ENCODE measurements around the gene WNT11. TPM values are rescaled to one million over a fixed set of nuclear protein-coding genes. Genes with fewer than 3 reads are reported as not detected.

Gene WNT11
- total RNA-seq, 4 donors from 2014 or later = 4.2 to 11.4 (median 7.4) TPM

- whole genome bisulfite sequencing, 2 donors = 56 to 67% methylated on average over 7 to 8 of the region's 8 CpGs
- intact Hi-C loops (cut with DNase I; ENCODE audit: low total_unique reads) = no loop called here
- DNase-seq (ENCODE audit: low spot score in 2 of 2) = no peak
- no peak overlapping the region for H3K4me3 ChIP-seq (ENCODE audit: low read depth, poor library complexity, severe bottlenecking)
- TF ChIP-seq POLR2A (IDR thresholded peaks at IDR 0.05) = no peak
- no peak for TF ChIP-seq CTCF (IDR thresholded peaks at IDR 0.05)
Observed at GRCh38 chr11:76234021-76234415, 27.7 kb upstream of the WNT11 start.

GRCh38 chr11:76233196-76233921 is 27.1 kb upstream of the WNT11 start:
- 92 to 94% methylated on average over 9 of the region's 9 CpGs for WGBS, 2 donors
- DNase-seq (ENCODE audit: low spot score in 2 of 2) = no peak
- intact Hi-C loops (cut with DNase I; ENCODE audit: low total_unique reads) = no loop called here
- TF ChIP-seq CTCF (IDR thresholded peaks at IDR 0.05) = no peak
- no peak for TF ChIP-seq POLR2A (IDR thresholded peaks at IDR 0.05)
- no peak overlapping the region for H3K4me3 ChIP-seq (ENCODE audit: low read depth, poor library complexity, severe bottlenecking)

- intact Hi-C loops (cut with DNase I; ENCODE audit: low total_unique reads) = no loop called here
- no peak overlapping the region for H3K4me3 ChIP-seq (ENCODE audit: low read depth, poor library complexity, severe bottlenecking)
- WGBS, 2 donors = 68 to 77% methylated on average over 10 of the region's 10 CpGs
- DNase-seq (ENCODE audit: low spot score in 2 of 2) = no peak
- no peak for TF ChIP-seq CTCF (IDR thresholded peaks at IDR 0.05)
- no peak for TF ChIP-seq POLR2A (IDR thresholded peaks at IDR 0.05)
Observed at GRCh38 chr11:76232026-76232665, 25.8 kb upstream of the WNT11 start.

GRCh38 chr11:76231121-76231738 is 24.9 kb upstream of the WNT11 start:
- 80 to 81% methylated on average over 6 of the region's 6 CpGs for WGBS, 2 donors
- intact Hi-C loops (cut with DNase I; ENCODE audit: low total_unique reads) = no loop called here
- TF ChIP-seq POLR2A (IDR thresholded peaks at IDR 0.05) (no peak), CTCF (IDR thresholded peaks at IDR 0.05) (no peak)
- DNase-seq (ENCODE audit: low spot score in 2 of 2) = no peak
- H3K4me3 ChIP-seq (ENCODE audit: low read depth, poor library complexity, severe bottlenecking) = no peak overlapping the region

GRCh38 chr11:76230392-76230791 is 24.1 kb upstream of the WNT11 start:
- no peak for DNase-seq (ENCODE audit: low spot score in 2 of 2)
- TF ChIP-seq CTCF (IDR thresholded peaks at IDR 0.05) (no peak), POLR2A (IDR thresholded peaks at IDR 0.05) (no peak)
- intact Hi-C loops (cut with DNase I; ENCODE audit: low total_unique reads) = no loop called here
- 59 to 62% methylated on average over 8 of the region's 8 CpGs for WGBS, 2 donors
- no peak overlapping the region for H3K4me3 ChIP-seq (ENCODE audit: low read depth, poor library complexity, severe bottlenecking)
